Measurements from ENCODE around the gene INAVA. TPM values are rescaled to one million over a fixed set of nuclear protein-coding genes. Genes with fewer than 3 reads are reported as not detected.

The INAVA gene
- total RNA-seq, 1 donor from 2014 or later: 23.7 TPM

GRCh38 chr1:200899451-200899915 lies 4.8 kb downstream of the INAVA start:
- Mint-ChIP-seq H3K36me3 (peaks cover 24% of the 10 kb centered on the region), H3K4me3 (no peak overlapping the region), H3K4me1 (peaks cover 21% of the 10 kb centered on the region), H3K27ac (no peak overlapping the region), H3K27me3 (ENCODE audit: insufficient read depth, low read depth) (peaks cover 6% of the 10 kb centered on the region), H3K9me3 (no peaks in the 10 kb centered on the region)
- DNase-seq (ENCODE audit: low spot score): no peak
- Histone ChIP-seq H3K9ac (no peak overlapping the region), H3K79me2 (ENCODE audit: low read depth) (peaks cover 38% of the 10 kb centered on the region), H4K20me1 (ENCODE audit: low read depth) (peaks cover 49% of the 10 kb centered on the region), H2AFZ (replicated peaks) (no peak overlapping the region), H3F3A (ENCODE audit: low read depth) (no peaks in the 10 kb centered on the region), H3K4me1 (peaks cover 24% of the 10 kb centered on the region), H3K27ac (no peak overlapping the region), H3K36me3 (no peaks in the 10 kb centered on the region), H3K9me3 (ENCODE audit: low read depth) (no peaks in the 10 kb centered on the region), H3K4me2 (no peak overlapping the region), H3K4me3 (no peak overlapping the region), H3K27me3 (no peaks in the 10 kb centered on the region)
- no peak for TF ChIP-seq EZH2phosphoT487 (IDR thresholded peaks at IDR 0.05)
- no peak for TF ChIP-seq EZH2 (IDR thresholded peaks at IDR 0.05)
- TF ChIP-seq CTCF (IDR thresholded peaks at IDR 0.05): no peak

- Histone ChIP-seq H3K4me3 (no peak overlapping the region), H3K4me1 (peaks cover 17% of the 10 kb centered on the region), H3K79me2 (ENCODE audit: low read depth) (peaks cover 31% of the 10 kb centered on the region), H3K27me3 (no peaks in the 10 kb centered on the region), H4K20me1 (ENCODE audit: low read depth) (peaks cover 41% of the 10 kb centered on the region), H2AFZ (replicated peaks) (no peak overlapping the region), H3K36me3 (no peaks in the 10 kb centered on the region), H3K9me3 (ENCODE audit: low read depth) (no peaks in the 10 kb centered on the region), H3F3A (ENCODE audit: low read depth) (no peaks in the 10 kb centered on the region), H3K9ac (no peak overlapping the region), H3K27ac (no peak overlapping the region), H3K4me2 (no peak overlapping the region)
- Mint-ChIP-seq H3K9me3 (no peaks in the 10 kb centered on the region), H3K4me1 (peaks cover 21% of the 10 kb centered on the region), H3K27me3 (ENCODE audit: insufficient read depth, low read depth) (peaks cover 8% of the 10 kb centered on the region), H3K27ac (no peak overlapping the region), H3K4me3 (no peak overlapping the region), H3K36me3 (peaks cover 24% of the 10 kb centered on the region)
- no peak for TF ChIP-seq EZH2phosphoT487 (IDR thresholded peaks at IDR 0.05)
- no peak for TF ChIP-seq EZH2 (IDR thresholded peaks at IDR 0.05)
- no peak for TF ChIP-seq CTCF (IDR thresholded peaks at IDR 0.05)
- no peak for DNase-seq (ENCODE audit: low spot score)
Measured at GRCh38 chr1:200899954-200900867, 5.5 kb downstream of the INAVA start.

GRCh38 chr1:200900877-200901276 lies 6.2 kb downstream of the INAVA start:
- no peak overlapping the region for H2AFZ ChIP-seq (replicated peaks)
- Mint-ChIP-seq H3K27me3 (ENCODE audit: insufficient read depth, low read depth) (peaks cover 8% of the 10 kb centered on the region), H3K4me1 (peaks cover 15% of the 10 kb centered on the region), H3K4me3 (no peak overlapping the region), H3K27ac (no peak overlapping the region), H3K9me3 (no peaks in the 10 kb centered on the region), H3K36me3 (peaks cover 24% of the 10 kb centered on the region)
- H3K4me1 ChIP-seq: peaks cover 10% of the 10 kb centered on the region
- H3K27ac ChIP-seq: no peak overlapping the region
- H3K4me3 ChIP-seq: no peak overlapping the region
- peaks cover 24% of the 10 kb centered on the region for H3K79me2 ChIP-seq (ENCODE audit: low read depth)
- no peaks in the 10 kb centered on the region for H3K9me3 ChIP-seq (ENCODE audit: low read depth)
- H3K27me3 ChIP-seq: no peaks in the 10 kb centered on the region
- H3K36me3 ChIP-seq: no peaks in the 10 kb centered on the region
- no peak for TF ChIP-seq CTCF (IDR thresholded peaks at IDR 0.05)
- TF ChIP-seq EZH2phosphoT487 (IDR thresholded peaks at IDR 0.05): no peak
- TF ChIP-seq EZH2 (IDR thresholded peaks at IDR 0.05): no peak
- H3F3A ChIP-seq (ENCODE audit: low read depth): no peaks in the 10 kb centered on the region
- H3K9ac ChIP-seq: no peak overlapping the region
- DNase-seq (ENCODE audit: low spot score): no peak
- peaks cover 35% of the 10 kb centered on the region for H4K20me1 ChIP-seq (ENCODE audit: low read depth)
- H3K4me2 ChIP-seq: no peak overlapping the region

Measured in neural progenitor cell (in vitro differentiated cells).